ENCODE measurements around the gene E2F1.

- TF ChIP-seq SPI1 (IDR thresholded peaks at IDR 0.05; ENCODE audit: borderline replicate concordance, low read depth) (no peak), CTCF (IDR thresholded peaks at IDR 0.05; ENCODE audit: insufficient read depth, low read length) (no peak), POLR2AphosphoS5 (IDR thresholded peaks at IDR 0.05; ENCODE audit: low read depth) (no peak)
Observed at GRCh38 chr20:33697129-33697528, 10.9 kb upstream of the E2F1 start.

All from HL-60 (cell line).